HepG2 (cell line): Measurements from ENCODE around the gene ASIC3. TPM values are rescaled to one million over a fixed set of nuclear protein-coding genes. Genes with fewer than 3 reads are reported as not detected.

Experiments used
- ATAC-seq: fragments of 200-7000 bp; cut with Tn5 transposase; 3 replicates; pipeline ENCODE4 v1.9.1; 2020; ENCODE audit warnings: mild to moderate bottlenecking, moderate library complexity
- BruUV-seq: library from RNA; stranded (reverse); fragments of 400-500 nt; replicated peaks from 2 replicates; lab custom pipeline; 2021; lab: Mats Ljungman, UMichigan
- CTCF ChIA-PET: fragments of 300-600 bp; formaldehyde crosslinking; extraction: SDS; loops from one replicate; lab custom pipeline; 2021; ENCODE audit warnings: low total read pairs, inconsistent platforms, low intra/inter-chr PET ratio; lab: Yijun Ruan, JAX
- POLR2A ChIA-PET: fragments of 350-600 bp; sonication (Branson Sonifier 250); formaldehyde crosslinking; loops from one replicate; lab custom pipeline; 2020; ENCODE audit warnings: antibody characterized with exemption, inconsistent platforms; lab: Yijun Ruan, JAX
- DNase-seq: peaks from one replicate; pipeline ENCODE4 v3.0.0-alpha.2; 2015; ENCODE audit warnings: low spot score
- FAIRE-seq: peaks from 3 replicates; lab custom pipeline; 2011; peaks lifted over from hg19 to GRCh38; lab: Jason Lieb, UNC
- H2AFZ ChIP-seq: one replicate; pipeline ENCODE4 v1.6.1; 2011; ENCODE audit warnings: low read length, inconsistent platforms
- H3K27ac ChIP-seq: fragments of 300-600 bp; 3 replicates; pipeline ENCODE4 v1.8.0; 2011; ENCODE audit warnings: mixed run types, mild to moderate bottlenecking, mixed read lengths, low read length, inconsistent platforms; ENCODE audit not compliant: insufficient read depth; ENCODE audit errors: extremely low read length
- H3K27me3 ChIP-seq, 2 experiments: fragments of 200-600 bp in 1 of 2; 2 replicates in 1 of 2; 3 replicates in 1 of 2; pipeline versions ENCODE4 v1.6.0 to v1.8.0; 2011; ENCODE audit warnings: low read length in 2 of 2, mild to moderate bottlenecking in 2 of 2, moderate library complexity in 2 of 2, inconsistent platforms in 1 of 2; ENCODE audit not compliant: insufficient read depth in 2 of 2, control insufficient read depth in 1 of 2
- H3K36me3 ChIP-seq, 2 experiments: fragments of 200-600 bp in 1 of 2; replicated peaks in 1 of 2; 2 replicates in 1 of 2; 3 replicates in 1 of 2; pipeline versions ENCODE4 v1.5.1 to v1.8.0; 2011; ENCODE audit warnings: low read length in 2 of 2, inconsistent platforms in 1 of 2; ENCODE audit not compliant: insufficient read depth in 2 of 2, control insufficient read depth in 1 of 2
- H3K4me1 ChIP-seq: 2 replicates; pipeline ENCODE4 v1.5.1; 2012; ENCODE audit warnings: low read length, inconsistent platforms; ENCODE audit not compliant: insufficient read depth
- H3K4me2 ChIP-seq: 2 replicates; pipeline ENCODE4 v1.6.0; 2011; ENCODE audit warnings: low read depth, low read length, inconsistent platforms
- H3K4me3 ChIP-seq, 3 experiments: fragments of 200-600 bp in 1 of 3; sonication (generic), shearing (Covaris generic) in 1 of 3; replicated peaks in 1 of 3; 2 replicates each; pipeline ENCODE4 v1.5.1; 2011 to 2016; ENCODE audit warnings: low read length in 3 of 3, inconsistent platforms in 2 of 3, low read depth in 2 of 3, mild to moderate bottlenecking in 2 of 3, control low read depth in 1 of 3, mixed read lengths in 1 of 3; ENCODE audit not compliant: insufficient read depth in 1 of 3
- H3K79me2 ChIP-seq: one replicate; pipeline ENCODE4 v1.6.1; 2011; ENCODE audit warnings: low read length, inconsistent platforms; ENCODE audit not compliant: insufficient read depth
- H3K9ac ChIP-seq: 2 replicates; pipeline ENCODE4 v1.6.0; 2011; ENCODE audit warnings: mild to moderate bottlenecking, low read depth, low read length, inconsistent platforms; ENCODE audit not compliant: insufficient read depth
- H3K9me3 ChIP-seq: 2 replicates; pipeline ENCODE4 v1.5.1; 2012; ENCODE audit warnings: mild to moderate bottlenecking, low read length
- H4K20me1 ChIP-seq: 2 replicates; pipeline ENCODE4 v1.6.0; 2011; ENCODE audit warnings: inconsistent platforms, mild to moderate bottlenecking, low read length, moderate library complexity; ENCODE audit not compliant: insufficient read depth
- ARID5B ChIP-seq: IDR thresholded peaks from 2 replicates; pipeline ENCODE4 v1.4.0; 2020; ENCODE audit warnings: mild to moderate bottlenecking, missing genetic modification reagents
- GLI4 ChIP-seq: sonication (generic); formaldehyde crosslinking; IDR thresholded peaks from 2 replicates; pipeline ENCODE4 v1.5.1; 2020; ENCODE audit warnings: missing genetic modification reagents, mild to moderate bottlenecking, moderate library complexity, borderline replicate concordance
- MAF1 ChIP-seq: sonication (generic); formaldehyde crosslinking; IDR thresholded peaks from 2 replicates; pipeline ENCODE4 v1.5.0; 2020; ENCODE audit warnings: missing genetic modification reagents, borderline replicate concordance
- NONO ChIP-seq, 2 experiments: fragments of 450-650 bp in 1 of 2; sonication (generic) in 1 of 2; formaldehyde crosslinking in 1 of 2; IDR thresholded peaks in 1 of 2; conservative IDR thresholded peaks in 1 of 2; 2 replicates each; pipeline versions ENCODE4 v1.6.1 to v1.8.0; 2017 to 2022; ENCODE audit warnings: mild to moderate bottlenecking in 1 of 2, missing genetic modification reagents in 1 of 2, moderate library complexity in 1 of 2
- ONECUT2 ChIP-seq: sonication (generic); formaldehyde crosslinking; IDR thresholded peaks from 2 replicates; pipeline ENCODE4 v1.4.0; 2020; ENCODE audit warnings: missing genetic modification reagents
- SAP130 ChIP-seq: IDR thresholded peaks from 2 replicates; pipeline ENCODE4 v1.6.1; 2016; ENCODE audit warnings: low read depth
- SKI ChIP-seq: fragments of 450-650 bp; IDR thresholded peaks from one replicate; pipeline ENCODE4 v1.6.1; 2018; ENCODE audit warnings: mild to moderate bottlenecking; ENCODE audit not compliant: partially characterized antibody
- TARDBP ChIP-seq: sonication (generic); formaldehyde crosslinking; IDR thresholded peaks from 2 replicates; pipeline ENCODE4 v1.8.0; 2022; ENCODE audit warnings: mild to moderate bottlenecking, missing genetic modification reagents
- THAP11 ChIP-seq: IDR thresholded peaks from 2 replicates; pipeline ENCODE4 v1.6.1; 2016; ENCODE audit warnings: missing biosample characterization, missing genetic modification reagents
- XRCC5 ChIP-seq: fragments of 200-400 bp; formaldehyde crosslinking; optimal IDR thresholded peaks from 2 replicates; pipeline ENCODE3; 2017; ENCODE audit warnings: mild to moderate bottlenecking, low read length
- ZBTB26 ChIP-seq: IDR thresholded peaks from 2 replicates; pipeline ENCODE4 v1.6.1; 2016; ENCODE audit warnings: missing compliant biosample characterization, missing genetic modification reagents, borderline replicate concordance
- ZFX ChIP-seq: sonication (generic); formaldehyde crosslinking; IDR thresholded peaks from 2 replicates; pipeline ENCODE4 v1.4.0; 2020; ENCODE audit warnings: mild to moderate bottlenecking, low read depth, missing genetic modification reagents, moderate library complexity
- ZNF143 ChIP-seq: sonication (generic); formaldehyde crosslinking; IDR thresholded peaks from 2 replicates; pipeline ENCODE4 v1.4.0; 2020; ENCODE audit warnings: missing genetic modification reagents
- ZNF263 ChIP-seq: sonication (generic); formaldehyde crosslinking; IDR thresholded peaks from 2 replicates; pipeline ENCODE4 v1.4.0; 2020; ENCODE audit warnings: missing genetic modification reagents
- ZSCAN9 ChIP-seq: IDR thresholded peaks from 2 replicates; pipeline ENCODE4 v1.6.1; 2016; ENCODE audit warnings: borderline replicate concordance
- WGBS: methylation state at CpG from one replicate; pipeline ENCODE4 v1.1.6; 2017; ENCODE audit warnings: low lambda C conversion rate; 5-methylcytosine and 5-hydroxymethylcytosine counted together
- in situ Hi-C: cut with HindIII; loops from 2 replicates; pipeline ENCODE4 v1.10.0; 2017; ENCODE audit warnings: low pct_unique_long_range_greater_than_20kb; ENCODE audit not compliant: extremely low pct_ligation_motif_present
- intact Hi-C: fragments of 100-400 bp; cut with micrococcal nuclease; formaldehyde crosslinking; loops from one replicate; pipeline ENCODE4 v1.10.0; 2022; ENCODE audit not compliant: unreplicated experiment
- polyA plus RNA-seq, 8 experiments: library from polyadenylated mRNA; depleted of rRNA in 3 of 8; stranded (reverse) in 7 of 8; unstranded in 1 of 8; fragments of >200 nt; fragmentation: Illumina TruSeq in 4 of 8; extraction: Trizol in 4 of 8; gene quantifications; 2 replicates each; pipeline versions ENCODE4 v1.2.1 to v1.2.3, GENCODE V29; 2011 to 2016; ENCODE audit warnings: low read depth in 4 of 8, missing spikeins in 1 of 8, mixed read lengths in 1 of 8; ENCODE audit not compliant: insufficient read depth in 1 of 8
- total RNA-seq, 5 experiments: library from RNA; depleted of rRNA; stranded (reverse); fragments of >200 nt; fragmentation: Illumina TruSeq; extraction: Trizol; gene quantifications; 2 replicates each; pipeline ENCODE4 v1.2.3, GENCODE V29; 2016; ENCODE audit warnings: low read depth in 1 of 5

ASIC3 gene
- total and polyA plus RNA-seq, 2 of the 13 experiments (the other 11 are each of a cell fraction or from before 2014, with no cell fraction given): 0.51 TPM; not detected in 1

GRCh38 chr7:151035902-151036301, 12.4 kb upstream of the ASIC3 start (continued):
- no peak for TF ChIP-seq NONO (IDR thresholded peaks at IDR 0.05)
- TF ChIP-seq NONO (CRISPR knock-in tag; conservative IDR thresholded peaks at IDR 0.05): no peak
- no peak for TF ChIP-seq ONECUT2 (CRISPR knock-in tag)
- no peak for TF ChIP-seq ZNF143 (CRISPR knock-in tag)

DNA sequence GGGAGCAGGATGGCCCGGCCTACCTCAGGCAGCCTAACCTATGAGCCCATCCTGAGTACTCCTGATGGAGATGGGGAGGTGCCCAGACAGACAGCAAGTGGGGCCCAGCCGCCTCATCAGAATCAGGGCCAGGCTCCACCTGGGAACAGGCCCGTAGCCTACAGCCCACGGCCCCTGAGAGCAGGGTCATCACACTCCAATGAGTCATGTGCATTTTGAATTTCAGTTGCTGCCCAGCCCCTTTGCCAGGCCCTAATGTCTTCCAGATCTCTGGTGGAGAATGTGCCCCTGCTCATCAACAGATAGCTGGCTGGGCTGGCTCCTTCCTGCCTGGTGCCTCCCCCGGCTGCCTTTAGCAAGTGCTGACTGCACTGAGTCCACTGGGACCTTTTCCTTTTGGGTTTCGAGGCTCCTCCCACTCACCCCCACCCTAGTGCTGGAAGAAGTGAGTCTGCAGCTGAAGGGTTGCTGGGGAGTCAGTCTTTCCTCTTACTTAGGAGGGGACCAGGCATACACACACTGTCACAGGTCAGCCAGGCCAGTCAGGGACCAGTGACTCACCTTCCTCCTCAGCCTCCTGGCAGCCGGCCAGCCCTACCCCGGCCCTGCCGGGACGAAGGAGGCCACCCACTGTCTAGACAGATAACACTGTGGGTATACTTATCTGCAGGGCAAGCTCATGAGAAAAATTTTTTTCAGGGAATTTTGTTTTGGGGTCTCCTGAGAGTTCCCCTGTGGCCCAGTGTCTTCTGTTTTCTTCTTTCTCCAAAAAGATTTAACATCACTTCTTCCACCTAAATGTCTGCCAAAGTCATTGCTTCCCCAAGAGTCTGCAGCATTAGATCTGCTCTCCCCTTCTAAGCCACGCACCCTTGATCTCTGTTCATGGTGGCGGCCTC, 9.1 kb upstream of the ASIC3 start:
- ChIA-PET POLR2A (interaction anchor here (0.5 to 1.4 kb wide), 2 partner anchors 11 to 51 kb away, joined by 3 to 7 read pairs; partner anchors contain the start of gene ABCB8), CTCF (no interaction called here)
- H4K20me1 ChIP-seq: no peaks in the 10 kb centered on the region
- H3K9me3 ChIP-seq: no peaks in the 10 kb centered on the region
- WGBS: 28% methylated on average over 5 of the region's 12 CpGs
- FAIRE-seq (no peak), ATAC-seq (peak; percentile 80), DNase-seq (peak; percentile 67)
- BruUV-seq: no TSS peak
- H3K36me3 ChIP-seq: no peaks in the 10 kb centered on the region
- H3K4me1 ChIP-seq: peaks cover 14% of the 10 kb centered on the region
- no peaks in the 10 kb centered on the region for H3K27me3 ChIP-seq
- no peak overlapping the region for H3K4me3 ChIP-seq
- H3K4me2 ChIP-seq: peak overlapping the region; percentile 32; the same call in 1 of the 2 replicates
- no peak overlapping the region for H3K27ac ChIP-seq
- H2AFZ ChIP-seq: no peak overlapping the region
- H3K9ac ChIP-seq: no peak overlapping the region
- no peaks in the 10 kb centered on the region for H3K79me2 ChIP-seq
- intact Hi-C loops: no loop called here
- in situ Hi-C loops: no loop called here
- TF ChIP-seq GLI4 (CRISPR knock-in tag) (no peak), SAP130 (CRISPR knock-in tag) (peak; percentile 31; the same call in 1 of the 2 replicates), ZFX (CRISPR knock-in tag) (peak; percentile 17; the same call in 1 of the 2 replicates), THAP11 (CRISPR knock-in tag) (peak; percentile 40; the same call in 1 of the 2 replicates), SKI (peak; percentile 81), XRCC5 (peak; percentile 64), ARID5B (CRISPR knock-in tag) (0 out of 2 replicates have a peak, but pooled peaks have one; percentile 10), ZBTB26 (CRISPR knock-in tag) (no peak), TARDBP (no peak), ZSCAN9 (CRISPR knock-in tag) (no peak), MAF1 (CRISPR knock-in tag) (no peak), ZNF263 (CRISPR knock-in tag) (peak; percentile 19; the same call in 1 of the 2 replicates)
